ENCODE data around the gene IGHMBP2.
"Not testable (repeated sequence)": the region's sequence is repeated elsewhere in the genome, so short reads cannot be mapped to it uniquely, and the experiment has no call there.

DNA sequence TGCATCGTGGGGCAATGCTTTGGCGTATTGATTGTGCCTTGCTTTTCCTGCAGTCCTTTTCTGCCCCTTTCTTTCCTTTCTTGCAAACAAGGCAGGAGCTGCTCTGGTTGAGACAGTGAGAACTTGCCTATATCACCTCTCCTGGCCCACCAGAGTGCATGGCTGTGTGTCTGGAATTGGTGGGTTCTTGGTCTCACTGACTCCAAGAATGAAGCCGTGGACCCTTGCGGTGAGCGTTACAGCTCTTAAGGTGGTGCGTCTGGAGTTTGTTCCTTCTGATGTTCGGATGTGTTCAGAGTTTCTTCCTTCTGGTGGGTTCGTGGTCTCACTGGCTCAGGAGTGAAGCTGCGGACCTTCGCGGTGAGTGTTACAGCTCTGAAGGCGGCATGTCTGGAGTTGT, 70.0 kb downstream of the IGHMBP2 start:
- TF ChIP-seq, protein P1, sequence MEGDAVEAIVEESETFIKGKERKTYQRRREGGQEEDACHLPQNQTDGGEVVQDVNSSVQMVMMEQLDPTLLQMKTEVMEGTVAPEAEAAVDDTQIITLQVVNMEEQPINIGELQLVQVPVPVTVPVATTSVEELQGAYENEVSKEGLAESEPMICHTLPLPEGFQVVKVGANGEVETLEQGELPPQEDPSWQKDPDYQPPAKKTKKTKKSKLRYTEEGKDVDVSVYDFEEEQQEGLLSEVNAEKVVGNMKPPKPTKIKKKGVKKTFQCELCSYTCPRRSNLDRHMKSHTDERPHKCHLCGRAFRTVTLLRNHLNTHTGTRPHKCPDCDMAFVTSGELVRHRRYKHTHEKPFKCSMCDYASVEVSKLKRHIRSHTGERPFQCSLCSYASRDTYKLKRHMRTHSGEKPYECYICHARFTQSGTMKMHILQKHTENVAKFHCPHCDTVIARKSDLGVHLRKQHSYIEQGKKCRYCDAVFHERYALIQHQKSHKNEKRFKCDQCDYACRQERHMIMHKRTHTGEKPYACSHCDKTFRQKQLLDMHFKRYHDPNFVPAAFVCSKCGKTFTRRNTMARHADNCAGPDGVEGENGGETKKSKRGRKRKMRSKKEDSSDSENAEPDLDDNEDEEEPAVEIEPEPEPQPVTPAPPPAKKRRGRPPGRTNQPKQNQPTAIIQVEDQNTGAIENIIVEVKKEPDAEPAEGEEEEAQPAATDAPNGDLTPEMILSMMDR (IDR thresholded peaks at IDR 0.05; ENCODE audit: low read depth, low read length), result not testable (repeated sequence)
- TF ChIP-seq, protein P2, sequence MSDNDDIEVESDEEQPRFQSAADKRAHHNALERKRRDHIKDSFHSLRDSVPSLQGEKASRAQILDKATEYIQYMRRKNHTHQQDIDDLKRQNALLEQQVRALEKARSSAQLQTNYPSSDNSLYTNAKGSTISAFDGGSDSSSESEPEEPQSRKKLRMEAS (IDR thresholded peaks at IDR 0.05; ENCODE audit: low read depth, low read length), result not testable (repeated sequence)
- TF ChIP-seq POLR2A (IDR thresholded peaks at IDR 0.05; ENCODE audit: extremely low read depth, insufficient read length); MYC (IDR thresholded peaks at IDR 0.05; ENCODE audit: low read depth, low read length): not testable (repeated sequence)

All from NB4 (cell line).